Mesendoderm (in vitro differentiated cells): ENCODE results near the gene RBP7. TPM values are rescaled to one million over a fixed set of nuclear protein-coding genes. Genes with fewer than 3 reads are reported as not detected.

Source experiments
- DNase-seq: peaks from one replicate; pipeline ENCODE4 v3.0.0; 2013
- H2AK5ac ChIP-seq: 2 replicates; pipeline ENCODE4 v1.6.1; 2013; ENCODE audit warnings: low read length, inconsistent platforms
- H2BK120ac ChIP-seq: 2 replicates; pipeline ENCODE4 v1.6.1; 2013; ENCODE audit warnings: low read depth, mild to moderate bottlenecking, low read length, moderate library complexity, mixed read lengths
- H2BK15ac ChIP-seq: replicated peaks from 2 replicates; pipeline ENCODE4 v1.6.1; 2013; ENCODE audit warnings: low read depth, mild to moderate bottlenecking, moderate library complexity
- H2BK5ac ChIP-seq: 2 replicates; pipeline ENCODE4 v1.6.1; 2013; ENCODE audit warnings: low read length, inconsistent platforms
- H3K18ac ChIP-seq: 2 replicates; pipeline ENCODE4 v1.6.1; 2013; ENCODE audit warnings: mild to moderate bottlenecking, low read length, mixed read lengths
- H3K23ac ChIP-seq: one replicate; pipeline ENCODE4 v1.6.1; 2013; ENCODE audit warnings: low read length
- H3K27ac ChIP-seq: 2 replicates; pipeline ENCODE4 v1.5.1; 2013; ENCODE audit warnings: low read depth, mild to moderate bottlenecking, inconsistent platforms, low read length, moderate library complexity
- H3K27me3 ChIP-seq: 2 replicates; pipeline ENCODE4 v1.6.1; 2013; ENCODE audit warnings: low read length, control low read depth, mild to moderate bottlenecking, inconsistent platforms; ENCODE audit not compliant: insufficient read depth, poor library complexity
- H3K36me3 ChIP-seq: 2 replicates; pipeline ENCODE4 v1.6.1; 2013; ENCODE audit warnings: low read length, inconsistent platforms; ENCODE audit not compliant: control insufficient read depth, insufficient read depth
- H3K4ac ChIP-seq: one replicate; pipeline ENCODE4 v1.6.1; 2013; ENCODE audit warnings: low read depth, mild to moderate bottlenecking, low read length, moderate library complexity
- H3K4me1 ChIP-seq: 2 replicates; pipeline ENCODE4 v1.6.1; 2013; ENCODE audit warnings: low read depth, low read length, inconsistent platforms; ENCODE audit not compliant: control insufficient read depth
- H3K4me2 ChIP-seq: 2 replicates; pipeline ENCODE4 v1.6.1; 2013; ENCODE audit warnings: low read length
- H3K4me3 ChIP-seq: 2 replicates; pipeline ENCODE4 v1.5.1; 2013; ENCODE audit warnings: mild to moderate bottlenecking, low read length
- H3K56ac ChIP-seq: one replicate; pipeline ENCODE4 v1.6.1; 2013; ENCODE audit warnings: low read length
- H3K79me1 ChIP-seq: 2 replicates; pipeline ENCODE4 v1.6.1; 2013; ENCODE audit warnings: low read length, inconsistent platforms
- H3K79me2 ChIP-seq: 2 replicates; pipeline ENCODE4 v1.6.1; 2013; ENCODE audit warnings: mild to moderate bottlenecking, low read length; ENCODE audit not compliant: control insufficient read depth, insufficient read depth
- H3K9ac ChIP-seq: 2 replicates; pipeline ENCODE4 v1.6.1; 2013; ENCODE audit warnings: low read length, inconsistent platforms
- H4K5ac ChIP-seq: one replicate; pipeline ENCODE4 v1.6.1; 2013; ENCODE audit warnings: low read length
- H4K8ac ChIP-seq: one replicate; pipeline ENCODE4 v1.6.1; 2013; ENCODE audit warnings: low read depth, mild to moderate bottlenecking, control low read depth, low read length, moderate library complexity
- WGBS: extraction: QIAGEN DNeasy Blood & Tissue Kit; methylation state at CpG from one replicate; pipeline ENCODE4 v1.1.7; 2013; ENCODE audit warnings: low lambda C conversion rate, missing lambda C conversion rate; ENCODE audit not compliant: insufficient coverage; ENCODE audit errors: extremely low coverage; 5-methylcytosine and 5-hydroxymethylcytosine counted together
- polyA plus RNA-seq, 2 experiments: library from polyadenylated mRNA; stranded (reverse); fragments of 200-250 nt; gene quantifications; one replicate each; pipeline ENCODE4 v1.2.3, GENCODE V29; 2013

Gene RBP7
- polyA plus RNA-seq (2013, experiment 1 of 2) = 2.1 TPM
- polyA plus RNA-seq (2013, experiment 2 of 2) = 2.4 TPM

GRCh38 chr1:9996624-9997582, at the start of gene RBP7:
Gene RBP7 (plus strand): TSS chr1:9997228. CDS start chr1:9997259, 31 bp downstream.
- peak within 1 kb of the TSS; percentile 53 for H3K56ac ChIP-seq
- no peak within 1 kb of the TSS for H3K27ac ChIP-seq
- no peak within 1 kb of the TSS for H2BK120ac ChIP-seq
- no peak within 1 kb of the TSS for H3K23ac ChIP-seq
- H2AK5ac ChIP-seq = no peak within 1 kb of the TSS
- H3K36me3 ChIP-seq = no peaks in the 10 kb centered on the region
- peak within 1 kb of the TSS; percentile 10 for H3K4me2 ChIP-seq
- no peaks in the 10 kb centered on the region for H3K4me1 ChIP-seq
- no peak within 1 kb of the TSS for H3K9ac ChIP-seq
- H3K79me1 ChIP-seq = no peaks in the 10 kb centered on the region
- H3K27me3 ChIP-seq = peaks cover 10% of the 10 kb centered on the region
- no peak within 1 kb of the TSS for H4K5ac ChIP-seq
- WGBS = no CpG with 5 or more reads among the region's 71 CpGs
- no peak within 1 kb of the TSS for H3K4ac ChIP-seq
- no peak within 1 kb of the TSS for H2BK5ac ChIP-seq
- H3K4me3 ChIP-seq = no peak within 1 kb of the TSS
- H3K18ac ChIP-seq = no peak within 1 kb of the TSS
- peak; percentile 35 for DNase-seq
- no peaks in the 10 kb centered on the region for H3K79me2 ChIP-seq
- H2BK15ac ChIP-seq = no peak within 1 kb of the TSS
- no peak within 1 kb of the TSS for H4K8ac ChIP-seq

- Histone ChIP-seq H3K27me3 (no peaks in the 10 kb centered on the region), H2BK15ac (no peak overlapping the region), H3K79me2 (no peaks in the 10 kb centered on the region), H3K4ac (no peak overlapping the region), H4K5ac (no peak overlapping the region), H3K56ac (no peak overlapping the region), H3K23ac (no peak overlapping the region), H3K9ac (no peak overlapping the region), H3K4me1 (peaks cover 3% of the 10 kb centered on the region), H3K18ac (no peak overlapping the region), H3K27ac (no peak overlapping the region), H3K4me3 (no peak overlapping the region), H3K36me3 (no peaks in the 10 kb centered on the region), H3K79me1 (no peaks in the 10 kb centered on the region), H2BK5ac (no peak overlapping the region), H3K4me2 (no peak overlapping the region), H4K8ac (no peak overlapping the region), H2AK5ac (no peak overlapping the region), H2BK120ac (no peak overlapping the region)
- no peak for DNase-seq
- WGBS = no CpG with 5 or more reads among the region's 8 CpGs
These were observed 39.3 kb upstream of the RBP7 start for GRCh38 chr1:9957726-9958125.

GRCh38 chr1:9960011-9960410, 37.0 kb upstream of the RBP7 start:
- no CpG with 5 or more reads among the region's 4 CpGs for WGBS
- Histone ChIP-seq H3K4me2 (no peak overlapping the region), H3K9ac (no peak overlapping the region), H3K79me2 (no peaks in the 10 kb centered on the region), H4K8ac (no peak overlapping the region), H3K27ac (no peak overlapping the region), H2BK120ac (no peak overlapping the region), H3K4ac (no peak overlapping the region), H4K5ac (no peak overlapping the region), H2BK5ac (no peak overlapping the region), H3K79me1 (no peaks in the 10 kb centered on the region), H2BK15ac (no peak overlapping the region), H3K4me3 (no peak overlapping the region), H3K18ac (no peak overlapping the region), H3K56ac (no peak overlapping the region), H3K36me3 (no peaks in the 10 kb centered on the region), H3K23ac (no peak overlapping the region), H3K4me1 (peaks cover 3% of the 10 kb centered on the region), H2AK5ac (no peak overlapping the region), H3K27me3 (no peaks in the 10 kb centered on the region)
- DNase-seq = no peak

- H3K36me3 ChIP-seq = no peaks in the 10 kb centered on the region
- no peaks in the 10 kb centered on the region for H3K79me2 ChIP-seq
- no peak overlapping the region for H3K4ac ChIP-seq
- no CpG with 5 or more reads among the region's 12 CpGs for WGBS
- no peaks in the 10 kb centered on the region for H3K27me3 ChIP-seq
- no peak overlapping the region for H2AK5ac ChIP-seq
- H3K18ac ChIP-seq = no peak overlapping the region
- H3K4me2 ChIP-seq = no peak overlapping the region
- no peak overlapping the region for H4K5ac ChIP-seq
- no peak overlapping the region for H3K4me3 ChIP-seq
- no peak overlapping the region for H2BK15ac ChIP-seq
- H2BK120ac ChIP-seq = no peak overlapping the region
- no peak overlapping the region for H3K23ac ChIP-seq
- H3K4me1 ChIP-seq = peaks cover 3% of the 10 kb centered on the region
- no peak overlapping the region for H3K27ac ChIP-seq
- H4K8ac ChIP-seq = no peak overlapping the region
- no peak overlapping the region for H2BK5ac ChIP-seq
- no peak overlapping the region for H3K9ac ChIP-seq
- no peaks in the 10 kb centered on the region for H3K79me1 ChIP-seq
- H3K56ac ChIP-seq = no peak overlapping the region
- no peak for DNase-seq
These were observed 36.1 kb upstream of the RBP7 start for GRCh38 chr1:9960706-9961562.

- WGBS = no CpG with 5 or more reads among the region's 5 CpGs
- Histone ChIP-seq H3K79me2 (no peaks in the 10 kb centered on the region), H3K27ac (no peak overlapping the region), H3K23ac (no peak overlapping the region), H4K8ac (no peak overlapping the region), H2BK15ac (no peak overlapping the region), H3K4me3 (no peak overlapping the region), H3K27me3 (no peaks in the 10 kb centered on the region), H4K5ac (no peak overlapping the region), H3K4me1 (no peaks in the 10 kb centered on the region), H3K4ac (no peak overlapping the region), H3K36me3 (no peaks in the 10 kb centered on the region), H3K56ac (no peak overlapping the region), H2AK5ac (no peak overlapping the region), H3K4me2 (no peak overlapping the region), H3K9ac (no peak overlapping the region), H2BK5ac (no peak overlapping the region), H3K18ac (no peak overlapping the region), H3K79me1 (no peaks in the 10 kb centered on the region), H2BK120ac (no peak overlapping the region)
- no peak for DNase-seq
These were observed 12.8 kb upstream of the RBP7 start for GRCh38 chr1:9984253-9984652.
